T-helper 2 cell treated with Interferon-gamma antibody and Interleukin-4, amounts not matched to agents 100 ng/mL and 5 ng/mL, for 36 hours (primary cell): ENCODE data around the gene AOX1. TPM values are rescaled to one million over a fixed set of nuclear protein-coding genes. Genes with fewer than 3 reads are reported as not detected.
"Not testable (repeated sequence)": the region's sequence is repeated elsewhere in the genome, so short reads cannot be mapped to it uniquely, and the experiment has no call there.

ENCODE experiments used
- intact Hi-C: fragments of 100-400 bp; cut with micrococcal nuclease; formaldehyde crosslinking; loops from one replicate; pipeline ENCODE4 v1.15.1; 2023
- total RNA-seq: library from RNA; stranded (reverse); gene quantifications from 2 replicates; pipeline ENCODE4 v1.2.3, GENCODE V29; 2022

AOX1 gene
- total RNA-seq, 1 donor from 2014 or later, result 0.20 TPM

DNA sequence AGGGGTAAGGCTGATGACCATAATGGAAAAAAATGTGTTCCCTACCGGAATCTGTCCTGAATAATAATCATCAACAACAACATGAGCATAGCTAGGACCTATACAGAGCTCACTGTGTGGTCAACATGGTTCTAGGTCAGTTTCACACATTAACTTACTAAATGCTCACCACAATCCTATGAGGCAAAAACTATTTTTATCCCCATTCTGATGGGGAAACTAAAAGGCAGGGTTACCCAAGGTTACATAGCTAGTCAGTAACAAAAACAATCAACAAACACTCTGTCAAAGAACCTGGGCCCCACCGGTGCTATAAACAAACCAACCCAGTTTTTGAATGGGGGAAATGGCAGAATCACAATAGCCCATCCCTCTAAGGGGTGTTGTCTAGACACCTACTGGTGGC is 40.1 kb downstream of the AOX1 start:
- intact Hi-C loops, result no loop called here

GRCh38 chr2:200627110-200627770 is 41.4 kb downstream of the AOX1 start:
- intact Hi-C loops, result no loop called here

DNA sequence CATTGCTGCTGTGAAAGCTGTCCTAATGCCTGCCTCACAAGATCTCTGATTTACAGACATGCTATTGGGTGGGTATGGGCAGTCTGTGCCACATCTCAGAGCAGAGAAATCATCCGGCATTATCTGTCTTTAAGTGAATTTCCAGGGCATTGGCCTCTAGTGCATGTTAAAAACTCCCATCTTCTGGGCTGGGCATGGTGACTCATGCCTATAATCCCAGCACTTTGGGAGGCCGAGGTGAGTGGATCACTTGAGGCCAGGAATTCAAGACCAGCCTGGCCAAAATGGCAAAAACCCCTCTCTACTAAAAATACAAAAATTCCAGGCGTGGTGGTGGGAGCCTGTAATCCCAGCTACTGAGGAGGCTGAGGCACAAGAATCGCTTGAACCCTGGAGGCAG is 42.6 kb downstream of the AOX1 start:
- intact Hi-C loops, result not testable (repeated sequence)

DNA sequence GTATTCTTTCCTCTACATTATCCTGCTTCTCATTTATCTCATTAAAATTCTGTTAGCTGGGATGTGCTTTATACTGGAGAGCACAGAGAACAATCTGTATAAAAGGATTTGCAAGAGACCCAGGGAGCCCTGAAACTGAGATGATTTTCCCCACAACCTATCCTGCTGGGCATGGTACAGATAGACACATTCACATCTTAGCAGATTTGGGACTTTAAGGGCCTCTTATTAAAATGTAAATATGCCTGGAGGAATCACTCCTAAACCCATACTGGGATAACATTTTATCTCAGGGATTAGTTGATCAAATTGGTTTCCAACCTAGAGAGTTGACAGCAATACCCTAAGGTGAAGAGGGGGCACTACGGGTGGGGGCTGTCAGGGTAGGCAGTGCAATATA is 45.5 kb downstream of the AOX1 start:
- intact Hi-C loops, result no loop called here

DNA sequence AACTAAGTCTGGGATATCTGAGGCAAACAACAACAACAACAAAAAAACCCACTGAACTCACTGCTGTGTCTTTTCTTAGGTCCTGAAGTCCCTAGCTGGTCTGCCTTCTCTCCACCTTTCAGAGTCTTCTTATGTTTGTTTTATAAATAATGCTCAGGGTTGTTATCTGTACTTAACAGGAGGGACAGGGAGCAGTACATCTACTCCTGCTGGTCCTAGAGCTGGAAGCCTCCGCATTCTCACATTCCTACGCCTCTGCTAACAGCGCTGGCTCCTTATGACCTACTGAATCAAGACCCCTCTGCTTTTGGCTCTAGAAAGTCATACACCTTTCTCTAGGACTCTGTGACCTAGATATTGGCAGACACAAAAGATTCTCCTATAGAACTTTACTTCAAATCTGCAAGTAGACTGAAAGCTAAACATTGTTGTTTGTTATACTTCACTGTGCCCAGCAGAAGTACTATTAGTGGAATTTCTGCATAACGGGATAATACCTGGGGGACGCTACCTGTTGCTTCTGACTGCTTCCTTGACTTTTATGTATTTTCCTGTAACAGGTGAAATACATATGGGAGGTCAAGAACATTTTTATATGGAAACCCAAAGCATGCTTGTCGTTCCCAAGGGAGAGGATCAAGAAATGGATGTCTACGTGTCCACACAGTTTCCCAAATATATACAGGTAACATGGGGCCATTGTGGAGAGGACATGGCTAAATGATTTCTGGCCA is 48.6 kb downstream of the AOX1 start:
- intact Hi-C loops, result no loop called here

GRCh38 chr2:200635251-200635650 is 49.4 kb downstream of the AOX1 start:
- intact Hi-C loops, result no loop called here

GRCh38 chr2:200637901-200638300 is 52.1 kb downstream of the AOX1 start:
- intact Hi-C loops, result no loop called here

- intact Hi-C loops, result no loop called here
Measured at GRCh38 chr2:200640176-200640575, 54.4 kb downstream of the AOX1 start.

- intact Hi-C loops, result no loop called here
Measured at GRCh38 chr2:200640901-200641300, 55.1 kb downstream of the AOX1 start.

DNA sequence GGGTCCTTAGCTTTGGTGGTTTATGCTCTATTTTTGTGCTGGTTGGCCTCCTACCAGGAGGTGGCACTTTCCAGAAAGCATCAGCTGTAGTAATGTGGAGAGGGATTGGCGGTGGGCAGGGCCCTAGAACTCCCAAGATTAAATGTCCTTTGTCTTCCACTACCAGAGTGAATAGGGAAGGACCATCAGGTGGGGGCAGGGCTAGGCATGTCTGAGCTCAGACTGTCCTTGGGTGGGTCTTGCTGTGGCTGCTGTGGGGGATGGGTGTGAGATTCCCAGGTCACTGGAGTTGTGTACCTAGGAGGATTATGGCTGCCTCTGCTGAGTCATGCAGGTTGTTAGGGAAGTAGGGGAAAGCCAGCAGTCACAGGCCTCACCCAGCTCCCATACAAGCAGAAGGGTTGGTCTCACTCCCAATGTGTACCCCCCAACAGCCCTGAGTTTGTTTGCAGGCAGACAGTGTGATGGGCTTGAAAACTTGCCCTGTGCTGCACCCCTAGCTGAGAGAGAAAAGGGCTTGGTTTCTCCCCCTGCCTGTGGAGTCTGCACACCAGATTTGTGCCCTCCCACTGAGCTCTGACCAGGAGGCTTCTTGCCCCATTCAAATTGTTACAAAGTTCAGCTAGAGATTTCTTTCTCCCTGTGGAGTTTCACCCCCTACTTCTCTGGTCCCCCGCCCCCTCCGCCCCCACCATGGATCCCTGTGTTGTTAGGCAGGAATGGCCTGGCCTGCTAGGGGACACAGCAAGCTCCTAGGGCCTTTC is 62.9 kb downstream of the AOX1 start:
- intact Hi-C loops, result not testable (repeated sequence)

- intact Hi-C loops, result no loop called here
Measured at GRCh38 chr2:200649724-200650123, 63.9 kb downstream of the AOX1 start.

- intact Hi-C loops, result no loop called here
Measured at GRCh38 chr2:200650195-200650594, 64.4 kb downstream of the AOX1 start.

DNA sequence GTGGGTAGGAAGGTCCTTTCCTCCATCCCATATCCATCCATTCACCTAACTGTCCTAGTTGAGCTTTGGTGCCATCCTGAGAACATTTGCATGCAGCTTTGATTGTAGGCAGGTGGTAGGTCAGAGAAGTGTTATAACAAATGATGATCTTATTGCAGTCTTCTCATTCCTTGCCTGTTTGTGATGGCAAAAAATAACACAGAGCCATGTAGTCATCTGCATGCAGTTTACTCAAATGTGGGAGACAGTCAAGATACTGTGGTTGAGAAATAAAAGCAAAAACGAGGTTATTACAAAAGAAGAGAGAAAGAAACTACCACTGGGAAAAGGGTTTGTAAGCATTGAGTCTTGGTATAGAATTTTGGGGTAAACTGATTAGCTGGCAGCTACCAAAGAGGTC is 66.3 kb downstream of the AOX1 start:
- intact Hi-C loops, result no loop called here

DNA sequence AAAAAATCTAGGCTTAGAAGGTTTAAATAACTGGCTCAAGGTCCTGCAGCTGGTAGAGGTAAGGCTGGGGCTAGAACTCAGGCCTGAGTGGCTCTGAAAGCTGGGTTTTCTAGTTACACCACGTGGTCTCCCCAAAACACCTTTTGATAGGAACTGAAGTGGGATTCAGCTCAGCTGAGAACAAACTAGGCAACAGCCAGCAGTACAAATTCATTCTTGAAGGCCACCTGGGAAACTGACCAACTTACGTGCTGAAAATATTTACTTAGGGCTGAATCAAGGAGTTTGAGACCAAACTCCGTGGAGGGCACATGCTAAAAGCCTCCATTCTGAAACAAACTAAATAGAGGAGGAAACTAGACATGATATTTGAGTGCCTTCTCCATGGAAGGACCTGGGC is 67.2 kb downstream of the AOX1 start:
- intact Hi-C loops, result no loop called here

- intact Hi-C loops, result no loop called here
Measured at GRCh38 chr2:200654823-200655222, 69.0 kb downstream of the AOX1 start.

GRCh38 chr2:200655918-200656580 is 70.2 kb downstream of the AOX1 start:
- intact Hi-C loops, result no loop called here

GRCh38 chr2:200658278-200658864 is 72.6 kb downstream of the AOX1 start:
- intact Hi-C loops, result no loop called here

- intact Hi-C loops, result no loop called here
Measured at GRCh38 chr2:200659410-200659809, 73.6 kb downstream of the AOX1 start.

DNA sequence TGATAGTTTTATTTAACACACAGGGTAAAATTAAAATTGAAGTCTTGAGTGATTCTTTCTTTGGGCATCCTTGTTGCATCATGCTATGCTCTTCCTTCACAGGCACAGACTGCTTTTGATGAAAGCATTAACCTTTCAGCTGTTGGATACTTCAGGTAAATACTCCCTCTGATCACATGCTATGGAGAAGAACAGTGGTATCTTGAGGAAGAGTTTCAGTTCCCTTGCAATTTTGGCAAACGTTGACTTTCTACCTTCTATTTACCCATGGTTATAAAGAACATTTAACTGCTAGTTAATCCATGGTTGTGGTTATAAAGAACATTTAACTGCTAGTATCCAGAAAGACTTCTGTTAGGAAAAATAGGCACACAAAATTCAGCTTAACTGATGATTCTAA is 75.7 kb downstream of the AOX1 start:
- intact Hi-C loops, result no loop called here

DNA sequence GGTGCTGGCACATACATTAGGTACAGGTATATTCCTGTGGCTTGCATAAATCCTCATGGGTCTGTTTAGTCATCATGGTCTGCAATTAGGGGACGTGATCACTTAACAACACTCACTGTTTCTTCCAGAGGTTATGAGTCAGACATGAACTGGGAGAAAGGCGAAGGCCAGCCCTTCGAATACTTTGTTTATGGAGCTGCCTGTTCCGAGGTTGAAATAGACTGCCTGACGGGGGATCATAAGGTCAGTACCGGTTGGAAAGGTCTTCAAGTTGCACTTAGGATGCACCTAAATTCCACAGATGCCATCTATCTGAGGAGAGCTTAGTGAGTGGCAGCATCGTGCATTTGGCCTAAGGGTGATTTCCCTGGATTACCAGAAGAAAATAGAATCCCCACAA is 76.9 kb downstream of the AOX1 start:
- intact Hi-C loops, result no loop called here

DNA sequence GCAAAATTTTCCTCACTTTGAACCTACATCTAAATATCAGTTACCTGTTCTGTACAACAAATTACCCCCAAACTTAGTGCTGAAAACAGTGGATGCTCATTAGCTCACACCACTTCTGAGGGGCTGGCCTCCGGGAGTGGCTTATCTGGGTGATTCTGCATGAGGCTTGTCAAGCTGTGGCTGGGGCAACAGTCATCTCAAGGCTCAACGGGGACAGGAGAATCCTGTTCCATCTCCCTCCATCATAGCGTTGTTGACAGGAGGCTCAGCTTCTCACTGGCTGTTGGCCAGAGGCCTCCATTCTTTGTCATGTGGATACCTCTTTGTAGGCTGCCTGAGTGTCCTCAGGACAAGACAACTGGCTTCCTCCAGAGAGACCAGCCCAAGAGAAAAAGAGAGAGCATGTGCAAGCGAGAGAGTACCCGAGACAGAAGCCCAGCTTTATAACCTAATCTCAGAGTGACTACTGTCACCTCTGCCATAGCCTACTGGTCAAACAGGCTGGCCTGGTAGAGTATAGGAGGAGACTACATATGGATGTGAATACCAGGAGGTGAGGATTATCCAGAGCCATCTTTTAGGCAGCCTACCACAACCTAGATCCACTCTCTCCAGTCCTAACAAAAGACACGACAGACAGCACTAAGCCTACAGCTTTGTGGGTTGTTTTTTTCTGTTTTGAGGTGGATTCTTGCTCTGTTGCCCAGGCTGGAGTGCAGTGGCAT is 79.1 kb downstream of the AOX1 start:
- intact Hi-C loops, result no loop called here
